ENCODE data around the gene PCIF1.
"Not testable (repeated sequence)": the region's sequence is repeated elsewhere in the genome, so short reads cannot be mapped to it uniquely, and the experiment has no call there.

Gene PCIF1

GRCh38 chr20:45968801-45969711 lies 34.6 kb downstream of the PCIF1 start:
- no peak for DNase-seq

- DNase-seq = peak; percentile 83
Observed at GRCh38 chr20:45969712-45970634, 35.5 kb downstream of the PCIF1 start.

GRCh38 chr20:45970646-45971424 lies 36.4 kb downstream of the PCIF1 start:
- no peak for DNase-seq

- no peak for DNase-seq
Observed at GRCh38 chr20:45971425-45971674, 36.9 kb downstream of the PCIF1 start.

DNA sequence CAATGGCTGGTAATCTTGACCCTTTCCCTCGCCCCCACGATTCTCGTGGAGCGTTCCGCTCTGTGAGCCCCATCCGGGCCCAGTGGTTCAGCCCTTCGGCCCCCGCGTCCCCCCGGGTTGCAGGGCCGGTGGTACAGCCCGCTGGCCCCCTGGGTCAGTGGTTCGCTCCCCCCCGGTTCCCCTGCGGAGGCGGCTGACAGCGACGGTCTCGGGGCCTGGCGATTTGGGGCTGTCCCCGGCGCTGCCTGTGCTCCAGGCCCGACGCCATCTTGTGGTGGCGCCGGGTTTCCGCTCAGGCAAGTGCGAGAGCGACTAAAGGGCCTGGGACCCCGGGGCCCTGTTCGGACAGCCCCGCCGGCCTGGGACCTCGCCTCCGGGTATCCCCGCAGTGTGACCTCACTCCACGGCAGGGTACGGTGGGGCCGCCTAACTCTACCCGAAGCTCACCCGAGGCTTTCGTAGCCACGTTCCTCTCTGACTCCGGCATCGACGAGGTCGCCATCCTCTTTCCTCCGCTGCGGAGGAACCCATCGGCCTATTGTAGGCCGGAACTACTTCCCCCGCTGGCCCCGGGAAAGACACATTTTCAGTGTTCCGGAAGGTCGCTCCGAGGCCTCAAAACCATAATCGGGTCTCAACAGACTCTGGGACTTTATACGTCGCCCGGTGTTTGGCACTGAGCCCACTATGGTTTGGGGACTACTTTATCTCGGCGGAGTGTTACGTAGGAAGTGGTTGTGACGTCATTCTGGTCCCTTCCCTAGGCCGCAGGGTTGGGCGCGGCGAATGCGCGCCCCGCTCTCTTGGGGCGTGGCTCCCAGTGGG lies 37.4 kb downstream of the PCIF1 start, which contains the start of gene ZNF335:
ZNF335 (minus strand) TSS at position 529 of the 825 bp plus-strand sequence. CDS start 793 bp downstream, outside the sequence.
- DNase-seq = peak; percentile 97

DNA sequence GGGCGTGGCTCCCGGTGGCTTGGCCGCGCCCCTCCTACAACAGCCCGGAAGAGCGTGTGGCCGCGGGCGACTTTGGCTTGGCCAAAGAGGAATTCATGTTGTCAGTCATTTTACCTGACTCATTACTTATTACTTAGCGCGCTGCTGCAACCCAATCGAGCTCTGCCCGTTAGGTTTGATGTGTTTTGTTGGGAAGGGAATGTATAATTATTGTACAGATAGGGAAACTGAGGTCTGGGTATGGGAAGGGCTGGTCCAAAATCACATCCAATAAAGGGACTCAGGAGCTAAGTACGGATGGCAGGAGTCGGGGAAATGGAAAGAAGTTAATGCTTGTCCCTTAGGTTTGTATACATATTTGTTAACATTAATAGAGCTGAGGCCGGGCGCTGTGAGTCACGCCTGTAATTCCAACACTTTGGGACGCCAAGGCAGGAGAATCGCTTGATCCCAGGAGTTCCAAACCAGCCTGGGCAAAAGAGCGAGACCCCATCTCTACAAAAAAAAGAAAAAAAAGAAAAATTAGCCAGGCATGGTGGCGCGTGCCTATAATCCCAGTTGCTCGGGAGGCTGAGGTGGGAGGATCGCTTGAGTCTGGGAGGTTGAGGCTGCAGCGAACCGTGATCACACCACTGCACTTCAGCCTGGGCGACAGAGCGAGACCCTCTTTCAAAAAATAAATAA lies 38.2 kb downstream of the PCIF1 start:
- no peak for DNase-seq

DNA sequence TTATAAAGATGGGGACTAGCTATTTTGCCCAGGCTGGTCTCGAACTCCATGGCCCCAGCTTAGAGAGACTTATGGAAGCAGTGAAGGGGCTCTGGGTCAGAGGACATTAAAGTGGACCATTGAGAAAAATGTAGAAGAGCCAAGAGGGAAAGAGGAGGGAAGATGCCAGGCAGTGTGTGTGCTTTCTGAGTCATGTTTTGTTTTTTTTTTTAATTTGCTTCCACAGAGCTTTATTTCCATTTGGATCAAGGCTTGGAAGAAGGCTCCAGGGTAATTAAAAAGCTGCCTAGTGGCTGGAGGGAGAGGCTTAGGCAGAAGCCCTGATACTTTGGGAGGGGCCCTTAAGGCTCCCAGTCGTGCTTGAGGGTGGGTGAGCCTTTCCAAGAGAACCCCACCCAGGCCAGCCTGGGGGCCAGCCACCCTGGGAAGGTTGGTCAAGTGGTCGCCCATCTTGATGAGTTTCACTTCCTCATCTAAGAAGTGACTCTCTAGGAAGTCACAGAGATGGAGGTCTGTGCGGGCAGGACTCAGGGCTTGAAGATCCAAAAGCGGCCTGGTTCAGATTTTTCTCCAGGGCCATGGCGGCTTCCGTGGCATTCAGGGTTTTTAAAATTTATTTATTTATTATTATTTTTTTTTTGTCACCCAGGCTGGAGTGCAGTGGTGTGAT lies 40.5 kb downstream of the PCIF1 start:
- DNase-seq = no peak

- no peak for DNase-seq
Observed at GRCh38 chr20:45975686-45976085, 41.2 kb downstream of the PCIF1 start.

GRCh38 chr20:45976086-45976485 lies 41.6 kb downstream of the PCIF1 start:
- DNase-seq = no peak

DNA sequence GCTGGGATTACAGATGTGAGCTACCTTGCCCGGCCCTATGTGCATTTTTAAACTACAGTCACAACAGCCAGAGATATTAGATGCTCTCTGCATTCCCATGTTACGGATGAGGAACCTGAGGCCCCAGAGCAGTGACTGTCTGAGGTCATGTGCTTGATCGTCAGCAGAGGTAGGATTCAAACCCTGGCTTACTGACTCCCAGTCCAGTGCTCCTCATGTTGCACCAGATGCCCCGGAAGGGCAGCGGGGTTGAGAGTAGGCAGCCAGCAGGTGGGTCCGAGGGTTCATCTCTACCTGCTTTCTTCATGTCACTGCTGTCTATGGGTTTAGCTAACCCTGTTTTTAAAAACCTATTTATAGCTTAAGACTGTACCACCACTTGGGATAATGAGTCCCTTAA lies 46.8 kb downstream of the PCIF1 start:
- no peak for DNase-seq

DNA sequence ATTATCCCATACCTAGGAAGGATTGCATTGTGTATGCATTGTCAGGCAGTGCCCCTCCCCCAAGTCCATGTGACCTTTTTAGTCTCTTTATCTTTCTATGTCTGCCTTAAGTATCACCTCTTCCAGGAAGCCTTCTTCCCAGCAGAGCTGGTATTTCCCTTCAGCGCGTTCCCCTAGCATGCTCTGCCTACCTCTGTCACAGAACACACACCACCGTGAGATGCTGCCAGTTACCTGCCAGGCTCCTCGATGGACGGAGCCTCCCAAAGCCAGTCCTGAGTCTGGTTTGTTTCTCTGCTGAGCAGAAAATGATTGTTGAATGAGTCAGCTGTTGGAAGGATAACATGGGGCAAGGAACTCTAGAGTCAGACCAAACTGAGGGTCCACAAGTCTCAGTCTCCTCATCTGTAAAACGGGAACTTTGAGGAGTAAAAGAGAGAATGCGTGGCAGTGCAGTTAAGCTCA lies 48.8 kb downstream of the PCIF1 start:
- no peak for DNase-seq

DNA sequence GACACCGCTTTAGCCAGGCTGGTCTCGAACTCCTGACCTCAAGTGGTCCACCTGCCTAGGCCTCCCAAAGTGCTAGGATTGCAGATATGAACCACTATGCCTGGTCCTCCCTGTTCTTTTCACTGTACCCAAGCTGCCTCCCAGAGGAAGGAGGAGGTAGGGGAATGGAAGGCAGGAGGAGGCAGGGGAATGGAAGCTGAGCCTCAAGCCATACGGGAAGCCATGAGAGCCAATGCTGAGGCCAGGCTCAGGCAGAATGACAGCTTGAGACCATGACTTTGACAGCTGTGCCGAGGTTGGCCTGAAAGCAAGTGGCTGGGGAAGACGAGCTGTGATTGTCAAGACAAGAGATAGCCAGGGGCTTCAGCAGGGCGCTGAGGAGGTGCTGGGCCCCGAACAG lies 51.1 kb downstream of the PCIF1 start:
- no peak for DNase-seq

GRCh38 chr20:45987108-45987780 lies 52.8 kb downstream of the PCIF1 start:
- DNase-seq = peak; percentile 85

DNA sequence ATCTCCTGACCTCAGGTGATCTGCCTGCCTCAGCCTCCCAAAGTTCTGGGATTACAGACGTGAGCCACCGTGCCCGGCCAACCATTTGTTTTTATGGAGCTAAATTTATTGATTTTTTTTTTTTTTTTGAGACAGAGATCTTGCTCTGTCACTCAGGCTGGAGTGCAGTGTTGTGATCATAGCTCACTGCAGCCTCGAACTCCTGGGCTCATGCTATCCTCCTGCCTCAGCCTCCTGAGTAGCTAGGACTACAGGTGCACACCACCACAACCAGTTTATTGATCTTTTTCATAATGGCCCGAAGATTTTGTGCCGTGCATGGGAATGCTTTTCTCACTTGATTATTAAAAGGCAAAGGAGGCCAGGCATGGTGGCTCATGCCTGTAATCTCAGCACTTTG lies 54.3 kb downstream of the PCIF1 start:
- not testable (repeated sequence) for DNase-seq

GRCh38 chr20:45991616-45992015 lies 57.1 kb downstream of the PCIF1 start:
- DNase-seq = peak; percentile 43

GRCh38 chr20:45993197-45993951 lies 58.9 kb downstream of the PCIF1 start:
- no peak for DNase-seq

- DNase-seq = no peak
Observed at GRCh38 chr20:45994761-45995493, 60.4 kb downstream of the PCIF1 start.

DNA sequence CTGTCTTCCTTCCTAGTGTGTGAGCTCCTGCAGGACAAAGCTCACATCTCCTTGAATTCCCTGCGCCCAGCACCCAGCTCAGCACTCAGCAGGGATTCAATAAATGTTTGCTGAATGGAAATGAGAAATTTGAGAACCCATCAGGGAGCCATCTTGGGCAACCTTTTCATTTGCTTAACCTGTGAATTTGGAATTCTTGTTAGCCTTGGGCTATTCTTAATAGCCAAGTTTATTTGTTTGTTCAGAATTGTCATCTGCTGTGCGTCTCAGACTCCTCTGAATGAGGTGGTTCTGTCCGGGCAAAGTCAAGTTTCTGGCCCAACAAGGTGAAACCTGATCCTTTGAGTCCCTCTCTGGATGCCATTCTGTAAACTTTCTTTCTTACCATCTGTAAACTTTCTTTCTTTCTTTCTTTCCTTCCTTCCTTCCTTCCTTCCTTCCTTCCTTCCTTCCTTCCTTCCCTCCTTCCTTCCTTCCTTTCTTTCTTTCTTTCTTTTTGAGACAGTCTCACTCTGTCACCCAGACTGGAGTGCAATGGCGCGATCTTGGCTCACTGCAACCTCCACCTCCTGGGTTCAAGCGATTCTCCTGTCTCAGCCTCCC lies 61.1 kb downstream of the PCIF1 start:
- not testable (repeated sequence) for DNase-seq

Data from hematopoietic multipotent progenitor cell treated with erythropoietin and hydrocortisone succinate and interleukin-3 and kit ligand, for 4 days (in vitro differentiated cells).